Right atrium auricular region (tissue), 2 donors: ENCODE data around the gene MSRB2. TPM values are rescaled to one million over a fixed set of nuclear protein-coding genes. Genes with fewer than 3 reads are reported as not detected.
"Not testable (repeated sequence)": the region's sequence is repeated elsewhere in the genome, so short reads cannot be mapped to it uniquely, and the experiment has no call there.

Source experiments
- DNase-seq: peaks from one replicate; pipeline ENCODE4 v3.0.0-alpha.2; 2019; ENCODE audit warnings: low spot score
- H3K27ac ChIP-seq, 2 donors: fragments of 200-600 bp; sonication (generic); 1 replicate in 1 of 2; 2 replicates in 1 of 2; pipeline ENCODE4 v1.5.1; 2016 to 2019
- H3K27me3 ChIP-seq, 2 donors: fragments of 200-600 bp; sonication (generic); one replicate each; pipeline versions ENCODE4 v1.5.1 to v1.6.0; 2017 to 2019
- H3K36me3 ChIP-seq: fragments of 200-600 bp; sonication (generic); one replicate; pipeline ENCODE4 v1.5.1; 2016
- H3K4me1 ChIP-seq, 2 donors: fragments of 200-600 bp; sonication (generic); one replicate each; pipeline versions ENCODE4 v1.5.1 to v1.6.0; 2017 to 2019
- H3K4me3 ChIP-seq, 2 donors: fragments of 200-600 bp; sonication (generic); 1 replicate in 1 of 2; 2 replicates in 1 of 2; pipeline ENCODE4 v1.5.1; 2017 to 2019; ENCODE audit warnings: mild to moderate bottlenecking in 1 of 2, moderate library complexity in 1 of 2
- H3K9me3 ChIP-seq, 2 donors: fragments of 200-600 bp; sonication (generic); one replicate each; pipeline ENCODE4 v1.5.1; 2019
- total RNA-seq, 2 donors: library from RNA; depleted of rRNA; stranded (reverse); fragments of >200 nt; gene quantifications; one replicate each; pipeline ENCODE4 v1.1.0, GENCODE V29; 2016
- TF ChIP-seq, protein P1 (sequence below), 2 donors: fragments of 200-600 bp; sonication (generic); IDR thresholded peaks; one replicate each; pipeline ENCODE4 v1.5.1; 2019; ENCODE audit warnings: antibody characterized with exemption in 2 of 2

Gene MSRB2
- total RNA-seq, 2 donors from 2014 or later: 68.6 to 71.0 TPM

DNA sequence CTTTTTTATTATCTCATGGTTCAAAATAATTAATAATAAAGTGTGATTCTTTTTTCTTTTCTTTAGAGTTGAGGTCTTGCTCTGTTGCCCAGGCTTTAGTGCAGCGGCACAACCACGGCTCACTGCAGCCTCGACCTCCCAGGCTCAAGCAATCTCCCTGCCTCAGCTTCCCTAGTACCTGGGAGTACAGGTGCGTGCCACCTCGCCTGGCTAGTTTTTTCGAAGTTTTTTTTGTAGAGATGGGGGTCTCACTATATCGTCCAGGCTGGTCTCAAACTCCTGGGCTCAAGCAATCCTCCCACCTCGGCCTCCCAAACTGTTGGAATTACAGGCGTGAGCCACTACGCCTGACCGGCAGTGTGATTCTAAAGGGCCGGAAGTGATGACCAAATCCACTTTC is 28.0 kb upstream of the MSRB2 start:
- no peak overlapping the region for H3K27ac ChIP-seq
- peaks cover 0 to 30% of the 10 kb centered on the region in 2 donors for H3K4me1 ChIP-seq
- no peak overlapping the region for H3K4me3 ChIP-seq
- TF ChIP-seq, protein P1, sequence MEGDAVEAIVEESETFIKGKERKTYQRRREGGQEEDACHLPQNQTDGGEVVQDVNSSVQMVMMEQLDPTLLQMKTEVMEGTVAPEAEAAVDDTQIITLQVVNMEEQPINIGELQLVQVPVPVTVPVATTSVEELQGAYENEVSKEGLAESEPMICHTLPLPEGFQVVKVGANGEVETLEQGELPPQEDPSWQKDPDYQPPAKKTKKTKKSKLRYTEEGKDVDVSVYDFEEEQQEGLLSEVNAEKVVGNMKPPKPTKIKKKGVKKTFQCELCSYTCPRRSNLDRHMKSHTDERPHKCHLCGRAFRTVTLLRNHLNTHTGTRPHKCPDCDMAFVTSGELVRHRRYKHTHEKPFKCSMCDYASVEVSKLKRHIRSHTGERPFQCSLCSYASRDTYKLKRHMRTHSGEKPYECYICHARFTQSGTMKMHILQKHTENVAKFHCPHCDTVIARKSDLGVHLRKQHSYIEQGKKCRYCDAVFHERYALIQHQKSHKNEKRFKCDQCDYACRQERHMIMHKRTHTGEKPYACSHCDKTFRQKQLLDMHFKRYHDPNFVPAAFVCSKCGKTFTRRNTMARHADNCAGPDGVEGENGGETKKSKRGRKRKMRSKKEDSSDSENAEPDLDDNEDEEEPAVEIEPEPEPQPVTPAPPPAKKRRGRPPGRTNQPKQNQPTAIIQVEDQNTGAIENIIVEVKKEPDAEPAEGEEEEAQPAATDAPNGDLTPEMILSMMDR (IDR thresholded peaks at IDR 0.05): no peak
- H3K36me3 ChIP-seq: no peaks in the 10 kb centered on the region
- no peaks in the 10 kb centered on the region for H3K27me3 ChIP-seq
- H3K9me3 ChIP-seq: no peaks in the 10 kb centered on the region
- no peak for DNase-seq

DNA sequence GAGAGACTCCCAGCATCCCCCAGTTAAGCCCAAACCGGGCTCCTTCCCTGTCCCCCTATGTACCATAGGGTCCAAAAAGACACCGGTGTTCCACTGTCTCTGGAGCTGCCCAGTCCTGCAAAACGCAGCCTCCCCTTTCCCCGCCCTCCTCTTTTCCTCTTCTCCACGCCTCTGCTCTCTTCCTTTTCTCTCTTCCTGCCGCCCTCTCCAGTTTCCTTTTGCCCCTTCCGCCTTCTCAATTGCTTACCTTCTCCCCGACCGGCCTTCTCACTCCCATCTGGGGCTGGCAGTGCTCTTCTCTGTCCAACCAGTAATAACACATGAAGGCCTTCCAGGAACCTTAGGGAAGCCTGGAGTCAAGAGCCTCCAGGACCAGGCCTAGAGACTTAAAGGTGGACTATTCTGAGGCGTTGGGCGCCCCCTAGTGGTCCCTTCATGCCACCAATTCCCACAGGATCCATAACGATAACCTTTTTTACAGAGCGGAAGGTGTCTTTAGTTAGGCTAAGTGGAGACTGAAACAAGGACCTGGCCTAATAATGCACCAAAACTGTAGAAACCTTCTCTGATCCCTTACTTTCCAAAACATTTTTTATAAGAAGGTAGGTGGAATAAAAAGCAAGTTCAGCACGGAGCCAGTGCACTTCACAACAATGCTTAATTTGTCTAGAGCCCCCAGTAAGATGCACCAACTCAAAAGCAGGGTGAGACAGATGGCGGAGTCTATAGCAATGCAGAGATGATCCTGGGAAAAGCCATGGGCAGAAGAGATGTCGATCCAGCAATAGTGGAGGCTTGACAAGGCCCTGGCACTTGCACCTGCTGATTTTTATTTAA is 27.2 kb upstream of the MSRB2 start:
- H3K4me1 ChIP-seq: peaks cover 0 to 27% of the 10 kb centered on the region in 2 donors
- DNase-seq: peak; percentile 86
- no peak overlapping the region for H3K27ac ChIP-seq
- no peaks in the 10 kb centered on the region for H3K27me3 ChIP-seq
- no peak overlapping the region for H3K4me3 ChIP-seq
- TF ChIP-seq, protein P1 (IDR thresholded peaks at IDR 0.05): peak; percentile 86 to 89
- H3K9me3 ChIP-seq: no peaks in the 10 kb centered on the region
- H3K36me3 ChIP-seq: no peaks in the 10 kb centered on the region

DNA sequence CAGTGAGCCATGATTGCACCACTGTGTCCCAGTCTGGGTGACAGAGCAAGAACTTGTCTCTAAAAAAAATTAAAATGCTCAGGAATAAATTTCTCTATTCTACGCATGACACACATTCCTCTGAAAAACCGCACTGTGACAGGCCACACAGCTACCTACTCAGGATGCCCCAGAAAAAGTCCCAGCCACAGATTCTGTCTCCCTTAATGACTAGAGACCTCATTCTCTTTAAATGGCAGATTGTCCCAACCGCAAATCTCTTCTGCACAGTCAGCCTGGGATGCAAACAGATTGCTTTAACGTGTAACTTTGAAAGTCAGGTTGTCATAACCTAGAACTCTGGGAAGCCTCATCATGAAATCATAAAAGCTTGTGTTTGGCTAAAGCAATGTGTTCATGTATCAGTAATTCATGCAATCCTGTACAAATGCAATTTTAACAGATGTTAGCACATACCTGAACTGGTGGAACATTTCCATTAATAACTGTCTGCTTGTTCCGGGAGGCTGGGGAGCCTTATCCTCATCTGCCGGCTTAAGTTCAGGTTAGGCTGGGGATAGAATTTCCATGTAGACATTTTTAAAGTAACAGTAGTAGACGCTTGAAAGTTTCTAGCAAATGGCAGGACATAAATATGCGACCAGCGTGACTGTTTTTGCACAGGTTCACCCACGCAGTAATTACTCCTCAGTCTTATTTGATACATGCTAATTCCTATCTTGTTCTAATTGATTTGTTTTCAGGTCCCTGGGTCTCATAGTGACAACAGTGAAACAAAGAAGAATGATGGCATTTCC is 26.2 kb upstream of the MSRB2 start:
- peaks cover 0 to 20% of the 10 kb centered on the region in 2 donors for H3K4me1 ChIP-seq
- TF ChIP-seq, protein P1 (IDR thresholded peaks at IDR 0.05): no peak
- no peak overlapping the region for H3K4me3 ChIP-seq
- no peaks in the 10 kb centered on the region for H3K27me3 ChIP-seq
- H3K36me3 ChIP-seq: no peaks in the 10 kb centered on the region
- no peak overlapping the region for H3K27ac ChIP-seq
- H3K9me3 ChIP-seq: no peaks in the 10 kb centered on the region
- no peak for DNase-seq

DNA sequence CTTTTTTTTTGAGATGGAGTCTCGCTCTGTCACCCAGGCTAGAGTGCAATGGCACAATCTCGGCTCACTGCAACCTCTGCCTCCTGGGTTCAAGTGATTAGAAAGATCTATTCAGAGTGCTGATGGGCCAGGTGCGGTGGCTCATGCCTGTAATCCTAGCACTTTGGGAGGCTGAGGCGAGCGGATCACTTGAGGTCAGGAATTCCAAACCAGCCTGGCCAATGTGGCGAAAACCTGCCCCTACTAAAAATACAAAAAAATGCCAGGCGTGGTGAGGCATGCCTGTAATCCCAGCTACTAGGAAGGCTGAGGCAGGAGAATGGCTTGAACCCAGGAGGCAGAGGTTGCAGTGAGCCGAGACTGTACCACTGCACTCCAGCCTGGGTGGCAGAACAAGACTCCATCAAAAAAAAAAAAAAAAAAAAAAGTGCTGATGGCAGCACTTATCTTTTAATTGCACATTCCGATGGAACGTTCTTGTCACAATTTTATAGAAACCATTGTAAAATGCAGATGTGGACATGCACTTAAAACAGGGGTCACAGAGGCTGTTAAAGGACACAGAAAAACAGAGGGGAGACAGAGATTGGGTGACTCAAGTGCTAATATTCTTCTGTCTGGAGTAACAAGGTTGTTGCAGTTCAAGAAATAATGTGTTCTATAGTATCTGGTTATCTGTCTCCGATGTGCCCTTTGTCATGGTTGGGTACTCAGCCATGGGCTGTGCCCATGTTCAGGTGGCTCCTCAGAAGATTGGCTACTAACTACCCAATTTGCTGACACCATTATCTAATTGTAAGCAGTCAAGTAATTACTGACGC is 25.1 kb upstream of the MSRB2 start:
- not testable (repeated sequence) for H3K36me3 ChIP-seq, H3K4me3 ChIP-seq, H3K9me3 ChIP-seq, H3K27ac ChIP-seq, DNase-seq, H3K27me3 ChIP-seq
- peaks cover 0 to 15% of the 10 kb centered on the region in 2 donors for H3K4me1 ChIP-seq

DNA sequence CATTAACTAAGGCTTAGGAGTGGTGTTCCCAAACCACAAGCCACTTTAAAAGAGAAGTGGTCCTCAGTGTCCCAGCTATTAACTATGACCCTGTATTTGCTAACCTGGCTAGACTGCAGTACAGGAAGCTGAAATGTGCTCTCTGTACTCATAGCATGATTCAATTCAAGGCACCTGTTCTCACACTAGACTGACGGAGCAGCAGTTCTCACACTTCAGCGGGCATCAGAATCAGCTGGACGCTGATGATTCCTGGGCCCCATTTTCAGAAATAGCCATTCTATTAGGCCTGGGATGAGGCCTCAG is 24.5 kb upstream of the MSRB2 start:
- TF ChIP-seq, protein P1 (IDR thresholded peaks at IDR 0.05): no peak
- DNase-seq: no peak
- no peak overlapping the region for H3K4me3 ChIP-seq
- H3K27ac ChIP-seq: no peak overlapping the region
- no peaks in the 10 kb centered on the region for H3K27me3 ChIP-seq
- H3K9me3 ChIP-seq: no peaks in the 10 kb centered on the region
- peaks cover 0 to 9% of the 10 kb centered on the region in 2 donors for H3K4me1 ChIP-seq
- no peaks in the 10 kb centered on the region for H3K36me3 ChIP-seq

DNA sequence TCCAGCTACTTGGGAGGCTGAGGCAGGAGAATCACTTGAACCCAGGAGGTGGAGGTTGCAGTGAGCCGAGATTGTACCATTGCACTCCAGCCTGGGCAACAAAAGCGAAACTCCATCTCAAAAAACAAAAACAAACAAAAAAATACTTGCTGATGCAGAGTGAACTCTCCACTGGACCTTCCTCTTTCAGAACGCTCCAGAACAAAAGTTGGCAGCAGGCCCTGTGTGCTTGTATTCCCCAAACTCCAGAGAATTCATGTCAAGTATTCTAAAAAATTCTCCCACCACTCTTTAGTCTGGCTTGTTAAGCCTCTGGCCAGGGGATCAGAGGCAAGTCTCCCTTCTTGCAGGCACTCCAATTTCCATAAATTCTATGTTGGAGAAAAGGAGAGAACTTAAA is 22.8 kb upstream of the MSRB2 start:
- not testable (repeated sequence) for H3K27ac ChIP-seq, H3K36me3 ChIP-seq, H3K9me3 ChIP-seq, DNase-seq, H3K4me1 ChIP-seq, H3K27me3 ChIP-seq, H3K4me3 ChIP-seq
